NT2/D1 (cell line): ENCODE data around the gene SGCB.

Experiments
- SUZ12 ChIP-seq: IDR thresholded peaks from 2 replicates; pipeline ENCODE4 v1.6.1; 2011; ENCODE audit not compliant: insufficient read length, insufficient read depth; ENCODE audit errors: extremely low read depth
- YY1 ChIP-seq: IDR thresholded peaks from 2 replicates; pipeline ENCODE4 v1.6.1; 2011; ENCODE audit not compliant: insufficient read length, insufficient read depth
- ZNF274 ChIP-seq: IDR thresholded peaks from 2 replicates; pipeline ENCODE4 v1.6.1; 2011; ENCODE audit warnings: mild to moderate bottlenecking, low read depth, low read length

- TF ChIP-seq YY1: no peak
- no peak for TF ChIP-seq ZNF274
- no peak for TF ChIP-seq SUZ12
These were observed 1.1 kb downstream of the SGCB start for GRCh38 chr4:52036886-52037530.
